Stimulated activated CD4-positive, alpha-beta T cell treated with anti-CD3 and anti-CD28 coated beads, Interleukin-1b, Interleukin-23, amount 100 ng/mL, for 4 hours (primary cell): Measurements from ENCODE around the gene POTEB2.
"Not testable (repeated sequence)": the region's sequence is repeated elsewhere in the genome, so short reads cannot be mapped to it uniquely, and the experiment has no call there.

Experiments used
- DNase-seq, 2 donors: peaks; one replicate each; pipeline ENCODE4 v3.0.0-alpha.2; 2020; ENCODE audit warnings: low read depth in 2 of 2

The POTEB2 gene

DNA sequence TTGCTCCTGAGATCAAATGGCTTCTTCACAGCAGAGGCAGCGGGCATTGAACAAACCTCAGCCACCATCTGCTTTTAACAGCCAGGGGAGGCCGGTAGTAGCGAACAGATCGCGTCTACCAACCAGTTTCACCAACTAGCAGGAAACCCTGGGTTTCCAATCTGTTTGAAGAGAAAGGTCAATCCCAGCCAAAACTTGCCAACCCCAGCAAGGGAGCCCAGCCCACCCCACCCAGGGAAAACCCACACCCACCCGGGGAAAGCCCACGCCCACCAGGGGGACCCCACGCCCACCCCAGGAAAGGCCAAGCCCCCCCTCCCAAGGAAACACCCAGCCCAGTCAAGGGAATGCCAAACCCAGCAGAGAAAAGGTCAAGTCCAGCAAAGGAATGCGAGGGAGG, at the start of gene POTEB2:
TSS of gene POTEB2 (minus strand) at position 101 of the 400 bp plus-strand sequence. CDS start at position 68, 33 bp downstream.
- not testable (repeated sequence) for DNase-seq

DNA sequence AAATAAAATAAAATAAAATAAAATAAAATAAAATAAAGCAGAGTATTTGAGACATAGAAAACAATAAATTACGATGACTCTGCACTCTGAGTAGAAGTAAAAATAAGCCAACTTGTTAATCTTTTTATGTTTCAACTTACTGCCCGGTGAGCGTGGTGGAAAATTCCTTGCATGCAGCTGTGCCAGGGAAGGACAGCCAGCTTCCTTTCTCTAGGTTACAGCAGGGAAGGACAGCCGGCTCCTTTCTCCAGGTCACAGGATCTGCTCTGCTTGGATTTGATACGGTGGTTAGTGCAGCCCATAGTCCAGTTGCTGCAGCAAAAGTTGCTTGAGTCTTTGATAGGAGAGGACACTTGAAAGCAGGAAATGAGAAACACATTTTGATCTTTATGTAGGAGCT, 13.8 kb upstream of the POTEB2 start:
- DNase-seq: not testable (repeated sequence)

DNA sequence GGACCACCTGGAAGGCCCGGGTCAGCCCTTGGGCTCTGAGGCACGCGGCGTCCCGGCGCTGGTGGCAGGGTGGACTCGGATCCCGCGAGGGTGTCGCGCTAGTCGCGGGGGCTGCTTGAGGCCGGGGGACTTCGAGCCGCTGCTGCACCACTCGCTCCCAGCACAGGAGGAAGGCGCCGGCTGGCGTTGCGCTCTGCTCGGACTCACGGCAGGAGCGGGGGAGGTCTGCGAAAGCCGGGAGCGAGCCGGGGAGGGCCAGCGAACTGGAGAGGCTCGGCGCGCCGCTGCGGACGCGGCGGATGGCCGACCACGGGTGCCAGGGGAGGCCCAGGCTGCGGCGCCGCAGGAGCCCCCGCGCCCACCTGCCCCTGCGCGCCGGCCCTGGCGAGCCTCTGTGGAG, 12.3 kb upstream of the POTEB2 start:
- DNase-seq: not testable (repeated sequence)

DNA sequence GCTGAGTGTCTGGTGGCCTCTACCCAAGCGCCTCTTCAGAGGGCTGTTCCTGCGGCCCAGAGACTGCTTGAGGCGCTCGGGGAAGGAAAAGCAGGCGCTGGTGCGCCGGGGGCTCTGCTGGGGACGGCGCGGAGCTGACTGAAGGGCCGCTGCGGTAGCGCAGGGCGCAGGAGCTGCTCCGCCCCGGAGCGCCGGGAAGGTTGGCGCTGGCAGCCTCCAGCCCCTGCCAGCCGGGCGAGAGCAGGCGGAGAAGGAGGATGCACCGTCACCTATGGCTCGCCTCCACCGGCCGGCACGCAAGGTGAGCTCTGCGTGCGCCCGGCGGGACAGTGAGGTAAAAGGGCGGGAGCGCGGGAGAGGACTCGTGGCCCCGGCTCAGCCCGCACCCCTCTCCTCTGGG, 11.7 kb upstream of the POTEB2 start:
- not testable (repeated sequence) for DNase-seq
